AG04449 (cell line): ENCODE data around the gene SRBD1.
"Not testable (repeated sequence)": the region's sequence is repeated elsewhere in the genome, so short reads cannot be mapped to it uniquely, and the experiment has no call there.

Source experiments
- CTCF ChIA-PET: fragments of 350-600 bp; formaldehyde crosslinking; extraction: SDS; loops from one replicate; lab custom pipeline; 2021; ENCODE audit warnings: antibody characterized with exemption; lab: Yijun Ruan, JAX
- POLR2A ChIA-PET: fragments of 400-600, 350-600 bp; formaldehyde crosslinking; extraction: SDS; loops from one replicate; lab custom pipeline; 2020; ENCODE audit warnings: antibody characterized with exemption, inconsistent platforms; lab: Yijun Ruan, JAX
- DNase-seq: peaks from one replicate; pipeline ENCODE4 v3.0.0-alpha.2; 2010; ENCODE audit warnings: low read depth, low spot score
- H3K4me3 ChIP-seq: 2 replicates; pipeline ENCODE4 v1.5.1; 2011; ENCODE audit warnings: low read depth, mild to moderate bottlenecking, control low read depth, low read length
- TF ChIP-seq, protein P1 (sequence below): IDR thresholded peaks from one replicate; pipeline ENCODE4 v1.5.1; 2011; ENCODE audit warnings: mild to moderate bottlenecking, moderate library complexity, low read length, control low read depth, inconsistent platforms; ENCODE audit not compliant: insufficient read depth; ENCODE audit errors: missing control alignments

Gene SRBD1

GRCh38 chr2:45435316-45435715 is 175.8 kb downstream of the SRBD1 start:
- no peak overlapping the region for H3K4me3 ChIP-seq
- TF ChIP-seq, protein P1, sequence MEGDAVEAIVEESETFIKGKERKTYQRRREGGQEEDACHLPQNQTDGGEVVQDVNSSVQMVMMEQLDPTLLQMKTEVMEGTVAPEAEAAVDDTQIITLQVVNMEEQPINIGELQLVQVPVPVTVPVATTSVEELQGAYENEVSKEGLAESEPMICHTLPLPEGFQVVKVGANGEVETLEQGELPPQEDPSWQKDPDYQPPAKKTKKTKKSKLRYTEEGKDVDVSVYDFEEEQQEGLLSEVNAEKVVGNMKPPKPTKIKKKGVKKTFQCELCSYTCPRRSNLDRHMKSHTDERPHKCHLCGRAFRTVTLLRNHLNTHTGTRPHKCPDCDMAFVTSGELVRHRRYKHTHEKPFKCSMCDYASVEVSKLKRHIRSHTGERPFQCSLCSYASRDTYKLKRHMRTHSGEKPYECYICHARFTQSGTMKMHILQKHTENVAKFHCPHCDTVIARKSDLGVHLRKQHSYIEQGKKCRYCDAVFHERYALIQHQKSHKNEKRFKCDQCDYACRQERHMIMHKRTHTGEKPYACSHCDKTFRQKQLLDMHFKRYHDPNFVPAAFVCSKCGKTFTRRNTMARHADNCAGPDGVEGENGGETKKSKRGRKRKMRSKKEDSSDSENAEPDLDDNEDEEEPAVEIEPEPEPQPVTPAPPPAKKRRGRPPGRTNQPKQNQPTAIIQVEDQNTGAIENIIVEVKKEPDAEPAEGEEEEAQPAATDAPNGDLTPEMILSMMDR = no peak
- CTCF ChIA-PET = interaction anchor here (0.7 to 1.3 kb wide), 4 partner anchors 9 to 462 kb away, joined by 3 to 6 read pairs (median 3); no protein-coding TSS in a partner anchor
- POLR2A ChIA-PET = interaction anchor here (0.6 to 1.4 kb wide), 5 partner anchors 81 to 1074 kb away, joined by 3 to 10 read pairs (median 5); partner anchors contain the start of genes CAMKMT and PREPL
- DNase-seq = peak; percentile 97

GRCh38 chr2:45433363-45433762 is 177.7 kb downstream of the SRBD1 start:
- no peak for DNase-seq
- ChIA-PET CTCF (interaction anchor here (0.6 to 1.4 kb wide), 3 partner anchors 14 to 171 kb away, joined by 3 to 5 read pairs (median 3); no protein-coding TSS in a partner anchor), POLR2A (no interaction called here)
- TF ChIP-seq, protein P1 = no peak
- H3K4me3 ChIP-seq = no peak overlapping the region

DNA sequence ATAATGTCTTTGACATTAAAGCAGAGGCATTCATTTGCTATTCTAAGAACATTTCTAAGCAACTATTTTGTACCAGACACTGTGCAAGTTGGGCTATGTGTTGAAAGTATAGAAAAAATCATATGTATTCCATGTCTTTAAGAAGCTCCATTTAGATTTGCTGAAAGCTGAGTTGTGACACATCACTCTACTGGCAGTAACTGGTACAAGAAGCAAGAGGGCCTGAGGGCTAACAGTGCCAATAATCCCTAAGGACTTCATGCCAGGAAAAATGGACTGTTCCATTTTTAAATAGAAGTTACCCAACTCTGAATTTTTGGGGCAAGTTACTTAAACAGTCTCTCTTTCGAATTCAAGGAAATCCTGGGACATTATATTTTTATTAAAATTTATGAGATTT is 178.7 kb downstream of the SRBD1 start:
- ChIA-PET CTCF (interaction anchor here (1.2 to 1.4 kb wide), 2 partner anchors 11 to 13 kb away, joined by 3 to 5 read pairs; no protein-coding TSS in a partner anchor), POLR2A (no interaction called here)
- TF ChIP-seq, protein P1 = no peak
- H3K4me3 ChIP-seq = no peak overlapping the region
- no peak for DNase-seq

DNA sequence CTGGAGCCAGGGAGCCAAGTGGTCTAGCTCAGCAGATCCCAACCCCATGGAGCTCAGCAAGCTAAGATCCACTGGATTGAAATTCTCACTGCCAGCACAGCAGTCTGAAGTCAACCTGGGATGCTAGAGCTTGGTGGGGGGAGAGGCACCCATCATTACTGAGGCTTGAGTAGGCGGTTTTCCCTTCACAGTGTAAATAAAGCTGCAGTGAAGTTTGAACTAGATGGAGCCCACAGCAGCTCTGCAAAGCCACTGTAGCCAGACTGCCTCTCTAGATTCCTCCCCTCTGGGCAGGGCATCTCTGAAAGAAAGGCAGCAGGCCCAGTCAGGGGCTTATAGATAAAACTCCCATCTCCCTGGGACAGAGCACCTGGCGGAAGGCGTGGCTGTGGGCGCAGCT is 185.0 kb downstream of the SRBD1 start:
- CTCF ChIA-PET, POLR2A ChIA-PET, H3K4me3 ChIP-seq: not testable (repeated sequence)

DNA sequence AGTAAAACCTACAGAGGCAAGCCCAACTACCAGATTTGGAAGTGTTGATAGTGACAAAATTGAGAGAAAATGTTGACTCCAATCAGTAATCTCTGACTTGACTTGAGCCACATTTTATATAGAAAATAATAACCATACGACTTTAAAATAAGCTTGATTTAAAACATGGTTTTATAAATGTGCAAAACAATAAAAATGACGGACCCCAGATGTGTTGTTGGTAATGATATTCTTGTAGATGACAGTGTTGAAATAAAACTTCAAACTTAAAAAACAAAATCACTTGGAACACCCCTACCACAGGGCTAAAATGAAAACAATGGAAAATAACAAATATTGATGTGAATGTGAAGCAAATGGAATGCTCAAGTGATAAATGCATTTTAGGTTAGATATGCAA is 188.1 kb downstream of the SRBD1 start:
- no peak for DNase-seq
- POLR2A ChIA-PET = no interaction called here
- H3K4me3 ChIP-seq = no peak overlapping the region
- CTCF ChIA-PET = no interaction called here
- TF ChIP-seq, protein P1 = no peak

More for the DNA sequence above, 185.0 kb downstream of the SRBD1 start:
- DNase-seq = not testable (repeated sequence)

GRCh38 chr2:45418532-45418931 is 192.5 kb downstream of the SRBD1 start:
- ChIA-PET CTCF (interaction anchor here (2.0 kb wide), 1 partner anchor 14 kb away, joined by 5 read pairs; no protein-coding TSS in a partner anchor), POLR2A (no interaction called here)
- DNase-seq = no peak
- TF ChIP-seq, protein P1 = no peak
- H3K4me3 ChIP-seq = no peak overlapping the region
